HG03571 (cell line): ENCODE results near the gene REV3L.
"Not testable (repeated sequence)": the region's sequence is repeated elsewhere in the genome, so short reads cannot be mapped to it uniquely, and the experiment has no call there.

Experiments
- ATAC-seq: cut with Tn5 transposase; IDR thresholded peaks from one replicate; pipeline ENCODE4 v1.9.1; 2021; ENCODE audit not compliant: unreplicated experiment

The REV3L gene

DNA sequence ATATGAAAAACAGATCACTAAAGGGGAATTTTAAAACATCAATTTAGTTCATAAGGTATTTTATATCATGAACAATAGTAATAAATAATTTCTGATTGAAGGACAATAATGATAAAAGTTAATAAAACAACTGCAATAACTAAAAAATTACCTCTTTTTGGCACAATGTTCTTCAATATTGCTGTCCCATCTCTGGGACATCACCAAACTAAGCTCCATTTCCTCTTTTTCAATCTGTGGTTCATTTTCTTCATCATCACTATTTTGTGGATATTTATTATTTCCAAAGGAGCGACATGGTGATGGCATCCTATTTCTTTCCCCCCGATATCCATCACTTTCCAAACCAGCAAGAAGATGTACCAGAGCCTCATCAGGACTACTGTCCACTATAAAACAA is 103.2 kb downstream of the REV3L start:
- ATAC-seq, result no peak

DNA sequence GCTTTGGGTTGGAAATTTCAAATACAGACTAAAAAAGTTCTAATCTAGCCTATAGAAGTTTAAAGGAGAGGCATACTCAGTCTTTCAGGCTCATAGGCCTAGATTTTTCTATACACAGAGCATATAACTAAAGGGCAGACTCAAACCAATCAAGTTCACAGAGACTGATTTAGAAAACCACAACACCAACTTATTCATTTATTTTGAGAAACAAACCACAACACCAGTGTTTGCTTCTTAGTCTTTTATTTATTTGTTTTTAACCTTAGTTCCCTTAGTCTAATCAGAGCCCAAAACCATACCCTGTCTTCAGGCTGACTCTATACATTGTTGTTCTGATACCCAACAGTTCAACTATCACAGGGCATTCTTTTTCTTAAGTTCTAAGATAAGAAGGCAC is 103.7 kb downstream of the REV3L start:
- ATAC-seq, result no peak

DNA sequence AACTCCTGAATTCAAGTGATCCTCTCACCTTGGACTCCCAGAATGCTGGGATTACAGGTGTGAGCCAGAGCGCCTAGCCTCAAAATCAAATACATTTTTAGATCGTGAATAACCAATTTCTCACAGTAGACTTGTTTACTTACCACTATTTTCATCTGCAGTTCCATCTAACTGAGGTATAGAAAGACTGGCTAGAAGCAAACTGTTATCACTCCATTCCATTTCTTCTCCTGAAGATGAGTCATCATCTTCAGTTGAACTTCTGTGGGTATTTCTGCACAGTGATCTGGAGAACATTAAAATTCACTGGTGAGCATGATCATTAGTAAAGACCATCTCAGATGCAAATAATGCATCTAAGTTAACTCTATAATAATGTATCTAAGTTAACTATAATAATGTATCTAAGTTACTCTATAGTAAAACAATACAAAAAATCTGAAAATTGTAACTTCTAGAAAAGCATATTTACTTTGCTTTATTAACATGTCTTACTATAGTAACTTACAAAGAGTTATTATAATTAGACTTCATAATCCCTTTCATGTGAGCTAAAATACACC is 105.4 kb downstream of the REV3L start:
- no peak for ATAC-seq

DNA sequence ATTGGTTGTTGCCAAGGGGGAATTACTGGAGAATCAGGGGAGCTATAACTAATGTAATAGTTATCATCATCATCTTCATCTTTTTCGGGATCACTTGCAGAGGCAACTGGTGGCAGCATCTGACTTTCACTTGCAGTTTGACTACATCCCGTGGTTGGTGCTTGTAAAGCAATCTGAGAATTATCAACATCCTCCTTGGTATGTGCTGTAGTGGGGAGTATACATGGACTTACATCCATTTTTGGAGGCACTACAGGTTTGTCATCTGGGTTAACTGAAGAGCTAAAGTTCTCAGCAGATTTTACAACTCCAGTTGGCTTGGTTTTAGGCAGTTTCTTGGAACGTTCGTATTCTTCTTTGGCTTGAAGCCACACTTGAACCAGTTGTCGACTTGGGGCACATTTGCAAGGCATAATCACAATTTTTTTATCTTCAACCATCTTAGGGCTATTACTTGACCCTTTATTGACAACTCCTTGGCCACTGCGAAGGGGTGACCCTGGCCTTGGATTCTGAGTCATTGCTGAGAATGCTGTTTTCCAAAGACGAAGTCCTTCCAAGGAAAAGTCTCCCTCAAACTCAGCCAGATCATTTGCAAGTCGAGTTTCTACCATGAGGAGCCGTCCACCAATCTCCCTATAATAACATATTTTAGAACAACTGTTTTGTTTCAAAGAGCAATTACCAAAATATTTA is 115.5 kb downstream of the REV3L start:
- no peak for ATAC-seq

DNA sequence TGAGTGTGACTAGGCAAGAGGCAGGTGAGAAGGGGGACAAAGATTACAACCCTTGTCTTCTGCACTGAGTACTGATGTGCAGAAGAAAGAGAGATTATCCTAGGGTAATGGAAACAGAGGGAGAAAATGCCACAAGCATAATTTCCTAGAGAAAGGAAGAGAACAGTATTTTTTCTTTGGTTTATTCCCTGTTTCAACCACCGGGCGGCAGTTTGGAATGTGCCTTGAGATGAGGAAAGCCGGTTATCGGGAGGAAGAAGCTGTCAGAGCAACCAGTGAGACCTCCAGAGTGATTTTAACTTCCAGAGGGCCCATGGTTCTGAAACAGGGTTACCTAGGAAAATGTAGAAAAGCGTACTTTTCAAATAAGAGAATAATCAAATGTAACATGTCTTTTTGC is 121.4 kb downstream of the REV3L start:
- ATAC-seq, result no peak

DNA sequence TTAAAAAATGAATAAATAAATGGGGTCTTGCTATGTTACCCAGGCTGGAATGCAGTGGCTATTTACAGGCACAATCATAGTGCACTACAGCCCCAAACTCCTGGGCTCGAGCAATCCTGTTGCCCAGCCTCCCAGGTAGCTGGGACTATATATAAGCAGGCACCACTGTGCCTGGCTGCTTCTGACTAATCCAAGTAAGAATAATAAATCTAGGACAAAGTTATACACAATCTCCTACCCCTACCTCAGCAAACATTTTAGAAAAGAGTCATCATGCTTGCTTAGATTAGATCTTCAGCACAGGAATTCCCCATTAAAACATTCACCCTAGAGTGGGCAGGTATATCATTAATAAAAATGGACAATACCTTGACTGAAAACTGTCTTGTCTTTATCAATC is 124.6 kb downstream of the REV3L start:
- no peak for ATAC-seq

DNA sequence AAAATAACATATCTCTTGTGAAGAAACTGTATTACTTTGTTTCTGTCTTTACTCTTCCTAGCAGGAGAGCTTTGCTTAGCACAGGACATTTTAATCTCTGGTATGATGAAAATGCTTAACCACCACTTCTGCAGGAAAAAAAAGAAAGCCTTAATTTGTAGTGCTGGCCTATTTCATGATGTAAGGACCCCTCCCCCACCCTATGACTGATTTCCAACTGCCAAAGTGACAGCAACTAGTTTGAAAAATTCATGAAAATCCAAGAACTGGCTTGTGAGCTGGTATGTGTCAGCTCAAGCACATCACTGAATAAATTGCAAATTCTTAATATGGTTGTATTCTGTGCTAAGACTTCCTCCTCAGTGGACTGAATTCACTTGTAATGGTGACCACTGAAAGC is 125.3 kb downstream of the REV3L start:
- ATAC-seq, result no peak

DNA sequence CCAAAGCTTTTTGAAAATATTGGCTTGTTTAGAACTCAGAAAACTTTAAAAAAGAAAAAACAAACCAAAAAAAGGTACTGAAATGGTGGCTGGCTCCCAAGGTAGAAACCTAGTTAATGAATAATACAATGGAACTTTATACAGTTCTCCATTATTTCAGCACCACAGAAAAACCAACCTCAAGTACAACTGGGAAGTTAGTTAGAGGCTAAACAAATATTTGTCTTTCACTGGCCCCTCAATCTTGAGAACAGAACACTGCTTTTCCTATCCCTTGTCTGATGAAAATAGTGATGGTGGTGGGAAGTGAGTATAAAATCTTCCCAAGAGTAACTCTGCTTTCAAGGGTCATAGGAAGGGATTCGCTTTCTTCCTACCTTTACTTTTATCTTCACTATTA is 126.5 kb downstream of the REV3L start:
- ATAC-seq, result no peak

DNA sequence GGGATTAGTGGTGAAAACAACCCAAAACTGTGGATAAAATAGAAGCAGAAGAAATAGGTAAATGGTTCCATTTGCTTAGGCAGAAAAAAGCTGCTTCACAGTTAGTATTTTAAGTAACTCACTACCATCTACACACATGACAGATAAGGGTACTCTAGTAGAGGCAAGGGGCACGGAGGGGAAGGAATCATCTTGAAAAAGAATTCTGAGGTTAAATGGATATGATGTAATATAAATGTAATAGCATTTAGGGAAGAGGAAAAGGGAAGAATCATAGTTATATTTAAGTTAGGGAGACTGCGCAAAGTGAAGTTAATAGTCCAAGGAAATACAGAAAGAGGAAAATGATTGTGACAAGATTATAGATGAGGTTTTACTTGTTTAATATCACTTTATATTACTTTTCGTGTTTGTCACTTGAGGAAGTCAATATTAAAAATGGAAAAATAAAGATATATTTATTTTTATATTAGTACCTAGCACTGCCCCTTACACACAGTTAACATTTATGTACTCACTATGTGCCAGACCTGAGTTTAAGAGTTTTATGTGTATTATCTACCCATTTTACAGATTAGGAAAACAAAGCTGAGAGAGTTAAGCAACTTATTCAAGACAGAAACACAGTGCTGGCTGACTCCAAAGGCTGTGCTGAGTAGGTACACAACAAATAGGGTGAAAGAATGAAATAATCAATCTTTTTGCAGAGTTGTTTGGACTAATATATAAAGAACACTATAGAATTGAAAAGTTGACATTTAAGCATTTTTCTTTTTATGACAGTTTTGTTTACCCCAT is 128.1 kb downstream of the REV3L start:
- no peak for ATAC-seq

DNA sequence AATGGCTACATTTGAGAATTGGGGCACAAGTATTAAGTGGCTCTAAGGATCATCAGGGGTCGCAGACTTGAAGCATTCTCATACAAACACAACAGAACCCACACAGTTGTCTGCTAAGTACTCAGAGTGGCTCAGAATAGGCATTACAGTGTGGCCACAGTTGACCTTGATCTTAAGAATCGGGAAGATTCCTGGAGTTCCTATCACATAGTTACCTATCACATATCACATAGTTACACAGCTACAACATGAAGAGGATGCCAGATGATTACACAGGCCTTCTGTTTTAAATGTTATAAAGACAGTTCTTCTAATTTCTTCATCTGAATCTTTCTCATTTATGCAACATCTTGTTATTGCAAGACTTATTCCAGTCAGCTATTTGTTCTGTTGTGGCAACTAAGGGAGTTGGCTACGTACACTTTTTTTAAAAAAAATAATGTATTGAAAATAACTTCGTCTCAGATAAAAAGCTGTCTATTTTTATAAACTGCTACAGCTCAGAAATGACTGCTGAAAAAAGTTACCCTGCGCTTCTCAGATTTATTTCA is 129.0 kb downstream of the REV3L start:
- no peak for ATAC-seq

DNA sequence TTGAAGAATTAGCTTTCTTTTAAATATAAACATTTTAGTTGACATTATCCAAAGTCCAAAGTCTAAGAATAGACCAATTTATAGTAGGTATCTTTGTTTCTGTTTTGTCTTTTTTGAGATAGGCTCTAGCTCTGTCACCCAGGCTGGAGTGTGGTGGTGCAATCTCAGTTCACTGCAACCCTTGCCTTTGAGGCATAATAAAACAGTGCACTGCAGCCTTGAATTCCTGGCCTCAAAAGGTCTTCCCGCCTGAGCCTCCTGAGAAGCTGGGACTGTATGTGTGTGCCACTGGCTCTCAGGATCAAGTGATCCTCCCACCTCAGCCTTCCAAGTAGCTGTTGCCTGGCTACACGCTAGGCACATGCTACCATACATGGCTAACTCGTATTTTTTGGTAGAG is 135.4 kb downstream of the REV3L start:
- no peak for ATAC-seq

DNA sequence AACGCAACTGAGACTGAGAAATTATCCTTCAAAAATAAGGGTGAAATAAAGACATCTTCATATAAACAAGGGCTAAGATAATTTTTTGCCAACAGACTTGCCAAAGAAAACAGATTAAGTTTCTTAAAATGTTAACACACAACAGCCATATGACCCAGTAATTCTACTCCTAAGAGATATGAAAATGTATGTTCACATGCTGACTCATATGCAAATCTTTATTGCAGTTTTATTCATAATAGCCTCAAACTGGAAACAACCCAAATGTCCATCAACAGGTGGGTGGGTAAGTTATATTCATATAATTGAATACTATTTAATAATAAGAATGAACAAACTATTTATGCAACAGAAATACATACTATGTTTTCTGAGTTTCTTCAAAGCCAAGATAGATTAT is 140.1 kb downstream of the REV3L start:
- no peak for ATAC-seq

DNA sequence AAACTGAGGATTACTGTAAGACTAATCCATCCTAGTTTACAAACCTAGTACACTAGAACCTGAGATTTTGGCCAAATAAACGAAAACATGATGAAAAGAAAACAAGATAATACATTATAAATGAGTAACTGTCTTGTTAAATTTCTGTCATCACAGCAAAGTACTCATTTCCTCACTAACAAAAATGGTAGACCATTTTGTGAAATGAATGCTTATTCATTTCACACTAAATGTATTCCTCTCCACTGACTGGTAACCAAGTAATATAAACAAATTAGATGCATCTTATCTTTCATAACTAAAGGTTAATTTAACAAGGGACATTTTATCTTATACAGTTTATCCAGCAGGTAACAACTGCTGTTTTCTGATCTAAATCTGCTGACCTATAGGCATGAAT is 143.7 kb downstream of the REV3L start:
- ATAC-seq, result peak; percentile 41

DNA sequence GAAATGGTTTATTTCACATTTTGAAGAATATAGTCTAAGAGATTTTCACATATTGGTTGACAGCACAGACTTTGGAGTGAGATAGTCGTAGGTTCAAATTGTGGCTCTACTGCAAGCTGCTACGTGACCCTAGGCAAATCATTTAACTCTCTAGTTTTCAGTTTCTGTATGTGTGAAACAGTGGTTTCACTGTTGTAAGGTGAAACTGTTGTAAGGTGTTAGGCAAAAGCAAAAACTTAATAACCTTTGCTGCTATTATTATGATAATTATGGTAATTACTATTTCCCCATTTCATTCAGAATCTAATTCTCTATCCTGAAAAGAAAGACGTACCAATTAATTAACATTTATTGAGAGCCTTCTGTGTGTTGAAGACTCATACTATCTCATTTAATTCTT is 144.2 kb downstream of the REV3L start:
- ATAC-seq, result peak; percentile 98

DNA sequence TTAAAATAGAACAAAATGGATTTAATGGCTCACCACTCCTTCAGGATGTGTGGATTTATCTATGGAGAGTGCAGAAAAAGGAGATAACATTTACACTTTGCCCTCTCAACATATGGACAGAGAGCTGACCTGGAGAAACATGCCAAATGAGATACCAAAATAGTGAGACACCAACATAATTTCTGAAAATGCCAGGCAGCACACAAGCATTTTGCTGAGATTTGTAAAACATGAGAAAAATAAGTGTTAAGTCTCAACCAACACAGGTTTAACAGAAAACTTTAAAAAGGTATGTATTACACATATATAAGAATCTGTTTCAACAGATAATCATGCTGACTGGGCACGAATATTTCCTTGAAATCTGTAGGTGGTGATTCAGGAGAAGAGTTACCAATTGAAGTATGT is 145.2 kb downstream of the REV3L start:
- ATAC-seq, result no peak

DNA sequence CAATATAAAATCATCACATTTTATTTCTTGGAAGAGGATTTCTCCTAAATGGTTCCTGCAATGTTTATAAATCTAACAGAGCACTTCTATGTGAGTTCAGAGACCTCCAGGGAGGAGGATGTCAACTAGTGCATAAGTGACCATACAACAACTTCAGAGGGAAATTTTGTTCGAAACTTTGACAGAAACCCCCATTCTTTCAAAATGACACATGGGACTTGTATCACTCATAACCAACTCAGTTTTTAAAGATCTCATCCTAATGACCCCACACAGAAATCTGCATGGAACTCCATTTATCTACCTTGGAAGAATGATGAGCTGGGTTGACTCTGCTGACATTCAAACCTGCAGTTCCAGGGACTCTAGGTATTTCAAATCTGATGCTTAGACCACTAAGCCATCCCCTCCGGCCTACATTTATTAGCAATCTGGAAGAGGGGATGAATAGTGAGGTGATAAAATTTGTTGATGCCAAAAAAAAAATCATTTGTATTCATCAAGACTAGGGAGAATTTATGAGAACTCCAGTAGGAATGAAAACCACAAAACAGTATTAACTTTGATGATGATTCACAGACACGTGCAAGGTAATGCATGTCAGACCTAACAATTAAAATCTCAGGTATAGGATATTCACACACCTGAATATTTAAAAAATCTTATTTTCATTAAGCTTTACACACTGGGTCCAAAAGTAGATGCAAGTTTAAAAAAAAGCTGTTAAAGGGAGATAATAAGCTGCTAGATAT is 153.0 kb downstream of the REV3L start:
- peak; percentile 74 for ATAC-seq

DNA sequence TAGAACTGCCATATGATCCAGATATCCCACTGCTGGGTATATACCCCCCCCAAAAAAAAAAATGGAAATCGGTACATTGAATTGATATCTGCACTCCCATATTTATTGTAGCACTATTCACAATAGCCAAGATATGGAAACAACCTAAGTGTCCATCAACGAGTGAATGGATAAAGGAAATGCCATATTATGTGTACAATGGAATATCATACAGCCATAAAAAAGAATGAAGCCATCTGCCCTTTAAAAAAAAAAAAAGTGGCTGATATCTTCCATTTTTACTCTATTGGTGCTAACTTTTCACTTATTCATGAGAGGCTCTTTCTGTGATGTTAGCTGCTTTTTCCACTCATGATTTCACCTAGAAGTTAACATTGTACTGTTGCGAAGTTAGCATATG is 156.5 kb downstream of the REV3L start:
- no peak for ATAC-seq

DNA sequence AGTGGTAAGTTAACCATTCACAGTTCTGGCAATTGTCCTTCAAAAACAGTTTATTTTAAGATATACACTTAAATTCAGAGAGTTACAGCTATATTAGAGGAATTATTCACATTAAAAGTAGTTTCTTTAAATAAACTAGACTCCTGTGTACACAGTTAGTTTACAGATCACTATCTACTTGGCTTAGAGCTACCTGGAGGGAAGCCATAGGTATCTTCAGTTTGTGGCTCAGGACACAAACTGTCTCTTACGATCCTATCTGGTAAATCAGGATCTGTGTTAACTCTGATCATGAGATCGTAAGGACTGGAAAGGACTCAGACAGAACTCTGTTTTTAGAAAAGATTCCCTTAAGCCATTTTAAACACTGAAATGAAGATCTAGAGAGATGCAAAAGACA is 160.9 kb downstream of the REV3L start:
- ATAC-seq, result no peak

DNA sequence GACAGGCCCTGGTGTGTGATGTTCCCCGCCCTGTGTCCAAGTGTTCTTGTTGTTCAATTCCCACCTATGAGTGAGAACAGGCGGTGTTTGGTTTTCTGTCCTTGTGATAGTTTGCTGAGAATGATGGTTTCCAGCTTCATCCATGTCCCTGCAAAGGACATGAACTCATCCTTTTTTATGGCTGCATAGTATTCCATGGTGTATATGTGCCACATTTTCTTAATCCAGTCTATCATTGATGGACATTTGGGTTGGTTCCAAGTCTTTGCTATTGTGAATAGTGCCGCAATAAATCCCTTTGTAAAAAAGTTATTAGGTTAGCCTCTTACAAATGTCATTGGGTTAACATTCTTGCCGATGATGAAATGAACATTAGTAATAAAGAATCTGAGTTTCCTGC is 175.1 kb downstream of the REV3L start:
- not testable (repeated sequence) for ATAC-seq

DNA sequence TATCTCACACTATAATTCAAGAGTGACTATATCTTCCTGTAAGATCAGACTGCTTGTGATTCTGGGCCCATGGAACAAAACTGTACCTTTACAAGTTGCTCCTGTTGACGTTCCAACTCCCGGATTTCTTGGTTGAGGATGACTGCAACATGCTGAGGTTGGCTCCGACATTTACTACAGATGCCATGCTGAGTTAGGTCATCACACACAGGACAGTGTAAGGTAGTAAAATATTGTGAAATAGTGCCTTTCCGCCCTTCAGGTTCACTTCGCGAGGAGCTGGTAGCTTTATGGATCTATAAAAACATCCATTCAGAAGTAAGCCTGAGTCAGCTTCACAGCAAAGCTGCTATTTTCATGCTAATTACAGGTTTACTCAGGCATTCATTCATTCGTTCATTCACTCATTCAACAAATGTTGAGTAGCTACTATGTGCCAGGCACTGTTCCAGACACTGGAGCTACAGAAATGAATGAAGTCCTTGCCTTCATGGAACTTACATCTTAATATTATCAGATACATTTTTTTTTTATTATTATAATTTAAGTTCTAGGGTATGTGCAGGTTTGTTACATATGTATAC is 175.7 kb downstream of the REV3L start:
- no peak for ATAC-seq
